ENCODE results near the gene LYRM7. TPM values are rescaled to one million over a fixed set of nuclear protein-coding genes. Genes with fewer than 3 reads are reported as not detected.
"Not testable (repeated sequence)": the region's sequence is repeated elsewhere in the genome, so short reads cannot be mapped to it uniquely, and the experiment has no call there.

Gene LYRM7
- total RNA-seq, 1 donor from 2014 or later = 5.5 TPM

DNA sequence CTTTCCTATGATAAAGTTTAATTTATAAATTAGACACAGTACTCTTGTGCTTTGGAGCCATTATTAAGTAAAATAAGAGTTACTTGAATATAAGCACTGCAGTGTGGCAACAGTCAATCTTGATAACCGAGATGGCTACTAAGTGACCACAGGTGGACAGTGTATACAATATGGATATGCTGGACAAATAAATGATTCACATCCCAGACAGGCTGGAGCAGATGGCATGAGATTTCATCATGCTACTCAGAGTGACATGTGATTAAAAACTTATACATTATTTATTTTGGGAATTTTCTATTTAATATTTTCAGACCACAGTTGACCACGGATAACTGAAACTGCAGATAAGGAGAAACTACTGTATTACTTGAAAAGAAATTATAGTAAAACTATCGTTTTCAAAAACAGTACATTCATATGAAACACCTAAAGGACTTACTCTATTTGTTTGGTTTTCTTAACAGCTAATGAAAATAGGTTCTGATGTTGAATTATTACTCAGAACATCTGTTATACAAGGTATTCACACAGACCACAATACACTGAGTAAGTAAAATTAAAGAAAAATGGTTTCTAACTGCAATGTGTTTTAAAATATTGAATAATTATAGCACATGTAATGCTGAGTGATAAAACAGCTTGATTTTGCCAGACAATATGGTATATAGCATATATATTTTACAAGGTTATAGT is 16.0 kb downstream of the LYRM7 start:
- no peak overlapping the region for H3K27ac ChIP-seq
- intact Hi-C loops (cut with DNase I) = no loop called here
- H3K9me3 ChIP-seq = no peaks in the 10 kb centered on the region
- H3K27me3 ChIP-seq (ENCODE audit: low read depth) = no peaks in the 10 kb centered on the region
- DNase-seq (no peak), ATAC-seq (no peak)
- H3K36me3 ChIP-seq = peaks cover 8% of the 10 kb centered on the region
- H3K4me3 ChIP-seq = no peak overlapping the region
- TF ChIP-seq CTCF (IDR thresholded peaks at IDR 0.05) = no peak
- H3K4me1 ChIP-seq = no peaks in the 10 kb centered on the region

GRCh38 chr5:131193106-131193505 is 22.4 kb downstream of the LYRM7 start:
- H3K4me3 ChIP-seq = no peak overlapping the region
- no peak overlapping the region for H3K27ac ChIP-seq
- intact Hi-C loops (cut with DNase I) = no loop called here
- ATAC-seq (no peak), DNase-seq (no peak)
- H3K36me3 ChIP-seq = no peaks in the 10 kb centered on the region
- no peaks in the 10 kb centered on the region for H3K27me3 ChIP-seq (ENCODE audit: low read depth)
- no peaks in the 10 kb centered on the region for H3K4me1 ChIP-seq
- TF ChIP-seq CTCF (IDR thresholded peaks at IDR 0.05) = no peak
- H3K9me3 ChIP-seq = no peaks in the 10 kb centered on the region

DNA sequence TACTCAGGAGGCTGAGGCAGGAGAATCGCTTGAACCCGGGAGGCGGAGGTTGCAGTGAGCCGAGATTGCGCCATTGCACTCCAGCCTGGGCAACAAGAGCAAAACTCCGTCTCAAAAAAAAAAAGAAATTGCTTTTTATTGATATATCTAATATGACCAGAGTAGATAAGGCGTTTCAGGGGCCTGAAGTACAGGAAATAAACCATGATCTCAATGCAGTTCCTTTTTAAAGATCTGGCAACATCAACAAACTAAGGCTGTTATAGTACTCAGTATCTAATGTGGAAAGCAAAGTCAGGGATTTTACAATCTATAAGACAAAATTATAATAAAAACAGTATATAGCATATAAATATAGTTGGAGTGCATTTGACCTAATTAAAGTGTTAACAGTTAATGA is 23.2 kb downstream of the LYRM7 start:
- ATAC-seq; H3K27me3 ChIP-seq (ENCODE audit: low read depth); H3K27ac ChIP-seq; H3K4me1 ChIP-seq; intact Hi-C loops (cut with DNase I); H3K9me3 ChIP-seq; H3K4me3 ChIP-seq; DNase-seq; H3K36me3 ChIP-seq: not testable (repeated sequence)

- H3K36me3 ChIP-seq = no peaks in the 10 kb centered on the region
- H3K27ac ChIP-seq = no peak overlapping the region
- no peaks in the 10 kb centered on the region for H3K27me3 ChIP-seq (ENCODE audit: low read depth)
- H3K4me3 ChIP-seq = no peak overlapping the region
- TF ChIP-seq CTCF (IDR thresholded peaks at IDR 0.05) = no peak
- no peaks in the 10 kb centered on the region for H3K9me3 ChIP-seq
- ATAC-seq (no peak), DNase-seq (no peak)
- intact Hi-C loops (cut with DNase I) = no loop called here
- H3K4me1 ChIP-seq = no peaks in the 10 kb centered on the region
Observed at GRCh38 chr5:131194725-131195124, 24.0 kb downstream of the LYRM7 start.

DNA sequence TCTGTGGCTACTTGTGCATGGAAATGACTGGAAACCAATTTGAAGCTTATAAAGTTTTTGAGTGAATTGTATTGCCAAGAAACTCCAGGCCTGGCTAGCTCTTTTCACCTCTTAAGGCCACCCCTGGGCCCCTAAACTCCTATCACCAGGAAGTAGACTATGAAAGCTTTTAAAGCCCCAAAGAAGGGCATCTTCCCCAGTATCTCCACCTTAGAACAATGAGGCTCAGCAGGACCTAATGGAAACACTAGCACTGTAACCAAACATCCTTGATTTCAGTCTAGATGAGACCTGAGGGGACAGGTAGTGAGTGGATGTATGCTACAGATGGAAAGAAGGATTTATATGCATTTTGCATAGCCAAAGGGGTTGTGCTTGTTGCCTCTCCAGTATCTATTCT is 25.0 kb downstream of the LYRM7 start:
- TF ChIP-seq CTCF (IDR thresholded peaks at IDR 0.05) = no peak
- no peaks in the 10 kb centered on the region for H3K4me1 ChIP-seq
- intact Hi-C loops (cut with DNase I) = no loop called here
- no peaks in the 10 kb centered on the region for H3K36me3 ChIP-seq
- no peak for DNase-seq
- no peak for ATAC-seq
- H3K4me3 ChIP-seq = no peak overlapping the region
- H3K9me3 ChIP-seq = no peaks in the 10 kb centered on the region
- H3K27me3 ChIP-seq (ENCODE audit: low read depth) = no peaks in the 10 kb centered on the region
- H3K27ac ChIP-seq = no peak overlapping the region

GRCh38 chr5:131196331-131196730 is 25.6 kb downstream of the LYRM7 start:
- ATAC-seq (no peak), DNase-seq (no peak)
- no peaks in the 10 kb centered on the region for H3K4me1 ChIP-seq
- no peaks in the 10 kb centered on the region for H3K36me3 ChIP-seq
- no peaks in the 10 kb centered on the region for H3K9me3 ChIP-seq
- H3K27me3 ChIP-seq (ENCODE audit: low read depth) = no peaks in the 10 kb centered on the region
- no peak for TF ChIP-seq CTCF (IDR thresholded peaks at IDR 0.05)
- no peak overlapping the region for H3K27ac ChIP-seq
- intact Hi-C loops (cut with DNase I) = no loop called here
- no peak overlapping the region for H3K4me3 ChIP-seq

Data from lower lobe of right lung (tissue), 2 donors.